ENCODE measurements around the gene ZPBP2. TPM values are rescaled to one million over a fixed set of nuclear protein-coding genes. Genes with fewer than 3 reads are reported as not detected.

Gene ZPBP2
- total and polyA plus RNA-seq, 2 of the 13 experiments (the other 11 are each of a cell fraction or from before 2014, with no cell fraction given) = not detected

- TF ChIP-seq ELF1 (CRISPR knock-in tag; IDR thresholded peaks at IDR 0.05) (peak; percentile 44; the same call in 1 of the 2 replicates), SAP130 (CRISPR knock-in tag; IDR thresholded peaks at IDR 0.05; ENCODE audit: low read depth) (0 out of 2 replicates have a peak, but pooled peaks have one; percentile 21), ATRX (CRISPR knock-in tag; IDR thresholded peaks at IDR 0.05; ENCODE audit: borderline replicate concordance) (no peak), RAD51 (IDR thresholded peaks at IDR 0.05; ENCODE audit: borderline replicate concordance) (no peak), ZNF547 (CRISPR knock-in tag; IDR thresholded peaks at IDR 0.05) (0 out of 2 replicates have a peak, but pooled peaks have one; percentile 51), GABPB1 (CRISPR knock-in tag; IDR thresholded peaks at IDR 0.05) (no peak), ZFP37 (CRISPR knock-in tag; IDR thresholded peaks at IDR 0.05; ENCODE audit: borderline replicate concordance) (0 out of 2 replicates have a peak, but pooled peaks have one; percentile 26), ZNF777 (CRISPR knock-in tag; IDR thresholded peaks at IDR 0.05) (no peak), ZIK1 (CRISPR knock-in tag; IDR thresholded peaks at IDR 0.05; ENCODE audit: borderline replicate concordance, low read depth) (0 out of 2 replicates have a peak, but pooled peaks have one; percentile 15), RXRB (CRISPR knock-in tag; IDR thresholded peaks at IDR 0.05; ENCODE audit: borderline replicate concordance) (peak; percentile 55; the same call in 1 of the 2 replicates), ZSCAN31 (CRISPR knock-in tag; IDR thresholded peaks at IDR 0.05; ENCODE audit: low read depth) (0 out of 2 replicates have a peak, but pooled peaks have one; percentile 34)
These were observed 52.5 kb downstream of the ZPBP2 start (continued) for GRCh38 chr17:39920218-39921210.

- in situ Hi-C loops (cut with HindIII; ENCODE audit: extremely low pct_ligation_motif_present, low pct_unique_long_range_greater_than_20kb) (loop anchor here (5.0 kb wide), 1 partner anchor 51 kb away; no protein-coding TSS in a partner anchor), intact Hi-C loops (cut with micrococcal nuclease; ENCODE audit: unreplicated experiment) (loop anchor here (10.0 kb wide), 1 partner anchor 183 kb away; the partner anchor contains the start of gene NR1D1)
- Histone ChIP-seq H3K4me2 (ENCODE audit: low read depth, low read length) (peak overlapping the region; percentile 10; the same call in 1 of the 2 replicates), H3K9me3 (ENCODE audit: low read length) (no peaks in the 10 kb centered on the region), H3K27me3 (ENCODE audit: control insufficient read depth in 1 of 2, insufficient read depth in 2 of 2, low read length in 2 of 2) (no peaks in the 10 kb centered on the region; a peak in 1 of 5 replicates), H3K4me1 (ENCODE audit: insufficient read depth, low read length) (peaks cover 95% of the 10 kb centered on the region), H3K36me3 (replicated peaks in 1 of 2; ENCODE audit: control insufficient read depth in 1 of 2, insufficient read depth in 2 of 2, low read length in 2 of 2) (peaks cover 25 to 26% of the 10 kb centered on the region in 2 experiments), H3K79me2 (ENCODE audit: insufficient read depth, low read length) (peaks cover 39% of the 10 kb centered on the region), H3K9ac (ENCODE audit: insufficient read depth, low read depth, low read length) (peak overlapping the region; percentile 27; the same call in 1 of the 2 replicates), H3K4me3 (replicated peaks in 1 of 3; ENCODE audit: insufficient read depth in 1 of 3, low read depth in 2 of 3, low read length in 3 of 3) (peak overlapping the region in 1 of 3 experiments; percentile 1; a peak in 1 of 6 replicates), H2AFZ (ENCODE audit: low read length) (no peak overlapping the region), H3K27ac (ENCODE audit: extremely low read length, insufficient read depth, low read length) (peak overlapping the region; percentile 93), H4K20me1 (ENCODE audit: insufficient read depth, low read length) (peaks cover 11% of the 10 kb centered on the region; the same call in 1 of the 2 replicates)
- DNase-seq (ENCODE audit: low spot score) (no peak), FAIRE-seq (no peak), ATAC-seq (no peak)
- 79% methylated on average over 5 of the region's 5 CpGs for WGBS (ENCODE audit: low lambda C conversion rate)
- TSS peak; percentile 76 for BruUV-seq (replicated peaks)
- CTCF ChIA-PET (ENCODE audit: low intra/inter-chr PET ratio, low total read pairs) = no interaction called here
- POLR2A ChIA-PET = interaction anchor here (2.3 kb wide), 1 partner anchor 17 kb away, joined by 8 read pairs; no protein-coding TSS in a partner anchor
- TF ChIP-seq NFYC (CRISPR knock-in tag; IDR thresholded peaks at IDR 0.05) (no peak), FOSL2 (CRISPR knock-in tag; IDR thresholded peaks at IDR 0.05) (peak; percentile 11; the same call in 1 of the 2 replicates), HNRNPL (IDR thresholded peaks at IDR 0.05; ENCODE audit: low read depth, low read length) (0 out of 2 replicates have a peak, but pooled peaks have one; percentile 16), RBFOX2 (IDR thresholded peaks at IDR 0.05; ENCODE audit: low read depth, low read length) (peak; percentile 64), ZNF350 (CRISPR knock-in tag; IDR thresholded peaks at IDR 0.05; ENCODE audit: borderline replicate concordance, low read depth) (0 out of 2 replicates have a peak, but pooled peaks have one; percentile 7), RBM22 (optimal IDR thresholded peaks at IDR 0.05; ENCODE audit: low read length) (peak; percentile 16), ZNF800 (CRISPR knock-in tag; IDR thresholded peaks at IDR 0.05) (no peak)
These were observed 53.3 kb downstream of the ZPBP2 start for GRCh38 chr17:39921323-39921722.
